GM23248 (cell line): ENCODE data around the gene SPATA2L.
"Not testable (repeated sequence)": the region's sequence is repeated elsewhere in the genome, so short reads cannot be mapped to it uniquely, and the experiment has no call there.

ENCODE experiments used
- EZH2 ChIP-seq: fragments of 200-600 bp; sonication (generic); IDR thresholded peaks from 2 replicates; pipeline ENCODE4 v1.6.1; 2018; ENCODE audit warnings: antibody characterized with exemption, mild to moderate bottlenecking; ENCODE audit not compliant: insufficient read depth, poor library complexity, severe bottlenecking
- EZH2phosphoT487 ChIP-seq: fragments of 200-600 bp; sonication (generic); IDR thresholded peaks from 2 replicates; pipeline ENCODE4 v1.6.1; 2018; ENCODE audit warnings: antibody characterized with exemption, moderate library complexity, mild to moderate bottlenecking, low read depth; ENCODE audit not compliant: insufficient read depth

GRCh38 chr16:89671565-89671964 lies 29.9 kb downstream of the SPATA2L start:
- not testable (repeated sequence) for TF ChIP-seq EZH2, EZH2phosphoT487
